HEK293T (cell line): Measurements from ENCODE around the gene HMG20B.

ENCODE experiments used
- LEF1 ChIP-seq: fragments of 450-650 bp; IDR thresholded peaks from 2 replicates; pipeline ENCODE4 v1.6.1; 2017; ENCODE audit warnings: mild to moderate bottlenecking, borderline replicate concordance
- NFRKB ChIP-seq: fragments of 450-650 bp; IDR thresholded peaks from 2 replicates; pipeline ENCODE4 v1.6.1; 2016; ENCODE audit warnings: mild to moderate bottlenecking, moderate library complexity
- SP1 ChIP-seq: fragments of 450-650 bp; IDR thresholded peaks from 2 replicates; pipeline ENCODE4 v1.6.1; 2017
- ZNF384 ChIP-seq: fragments of 450-650 bp; IDR thresholded peaks from 2 replicates; pipeline ENCODE4 v1.6.1; 2016
- TF ChIP-seq, protein P1 (sequence below): fragments of 450-650 bp; IDR thresholded peaks from 2 replicates; pipeline ENCODE4 v1.6.1; 2016

DNA sequence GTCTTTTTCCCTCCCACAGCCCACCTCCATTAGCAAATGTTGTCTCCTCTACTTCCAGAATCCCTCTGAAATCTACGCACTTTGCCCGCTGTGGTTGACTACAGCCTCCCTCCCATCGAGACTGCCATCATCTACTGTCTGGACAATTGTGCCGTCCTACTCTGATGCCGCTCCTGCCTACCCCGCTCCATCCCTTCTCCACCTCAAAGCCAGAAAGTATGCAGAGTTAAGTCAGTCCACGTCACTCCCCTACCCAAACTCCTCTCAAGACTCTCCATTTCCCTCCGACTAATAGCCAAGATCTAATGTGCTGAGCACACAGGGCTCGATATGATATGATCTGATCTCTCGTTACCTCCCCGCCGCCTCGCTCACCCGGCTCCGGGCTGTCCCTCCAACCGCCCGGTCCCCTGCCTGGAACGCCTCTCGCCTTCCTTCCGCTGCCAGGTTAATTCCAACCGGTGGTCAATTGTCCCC is 53.3 kb downstream of the HMG20B start:
- TF ChIP-seq NFRKB (no peak), LEF1 (no peak), SP1 (no peak), ZNF384 (no peak)
- TF ChIP-seq, protein P1, sequence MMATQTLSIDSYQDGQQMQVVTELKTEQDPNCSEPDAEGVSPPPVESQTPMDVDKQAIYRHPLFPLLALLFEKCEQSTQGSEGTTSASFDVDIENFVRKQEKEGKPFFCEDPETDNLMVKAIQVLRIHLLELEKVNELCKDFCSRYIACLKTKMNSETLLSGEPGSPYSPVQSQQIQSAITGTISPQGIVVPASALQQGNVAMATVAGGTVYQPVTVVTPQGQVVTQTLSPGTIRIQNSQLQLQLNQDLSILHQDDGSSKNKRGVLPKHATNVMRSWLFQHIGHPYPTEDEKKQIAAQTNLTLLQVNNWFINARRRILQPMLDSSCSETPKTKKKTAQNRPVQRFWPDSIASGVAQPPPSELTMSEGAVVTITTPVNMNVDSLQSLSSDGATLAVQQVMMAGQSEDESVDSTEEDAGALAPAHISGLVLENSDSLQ, result no peak
